ENCODE data around the gene CARD9.

The CARD9 gene

GRCh38 chr9:136353757-136354488 lies 19.5 kb downstream of the CARD9 start:
- no peaks in the 10 kb centered on the region for H3K4me1 ChIP-seq (ENCODE audit: control insufficient read depth, insufficient read depth, low read length)
- peaks cover 0 to 26% of the 10 kb centered on the region in 2 experiments; a peak in 1 of 3 replicates for H3K36me3 ChIP-seq (ENCODE audit: control insufficient read depth in 2 of 2, insufficient read depth in 1 of 2, low read length in 2 of 2)
- H3K27ac ChIP-seq (ENCODE audit: extremely low read depth, low read depth, low read length) = no peak overlapping the region
- ChIA-PET CTCF (no interaction called here), POLR2A (interaction anchor here (0.6 to 1.9 kb wide), 5 partner anchors 8 to 862 kb away, joined by 3 to 18 read pairs (median 3); partner anchors contain the start of gene DNLZ)
- H3K9me3 ChIP-seq (ENCODE audit: control insufficient read depth, insufficient read depth, low read depth, low read length) = no peaks in the 10 kb centered on the region
- no peak overlapping the region for H3K4me3 ChIP-seq (ENCODE audit: low read depth, low read length)
- no peak for TF ChIP-seq SCRT2 (tag by site-specific recombination; IDR thresholded peaks at IDR 0.05)
- no peak for TF ChIP-seq ZNF768 (tag by site-specific recombination; IDR thresholded peaks at IDR 0.05)
- no peak for TF ChIP-seq ZNF404 (tag by site-specific recombination; IDR thresholded peaks at IDR 0.05)
- no peak for TF ChIP-seq ZNF473 (tag by site-specific recombination; IDR thresholded peaks at IDR 0.05)
- TF ChIP-seq ZBTB17 (tag by site-specific recombination; IDR thresholded peaks at IDR 0.05) = no peak
- no peak for TF ChIP-seq ZNF132 (tag by site-specific recombination; IDR thresholded peaks at IDR 0.05; ENCODE audit: borderline replicate concordance)
- no peak for TF ChIP-seq ZNF324 (tag by site-specific recombination; IDR thresholded peaks at IDR 0.05)
- TF ChIP-seq ZNF302 (tag by site-specific recombination; IDR thresholded peaks at IDR 0.05; ENCODE audit: low read depth) = no peak
- no peak for TF ChIP-seq ZNF16 (tag by site-specific recombination; IDR thresholded peaks at IDR 0.05; ENCODE audit: low read depth)
- 0 out of 2 replicates have a peak, but pooled peaks have one; percentile 5 for TF ChIP-seq EGR2 (tag by site-specific recombination; IDR thresholded peaks at IDR 0.05; ENCODE audit: low read depth)
- no peak for TF ChIP-seq ZNF747 (tag by site-specific recombination; IDR thresholded peaks at IDR 0.05)
- TF ChIP-seq ZNF140 (tag by site-specific recombination; IDR thresholded peaks at IDR 0.05) = no peak
- TF ChIP-seq ZBTB26 (tag by site-specific recombination; optimal IDR thresholded peaks at IDR 0.05) = peak; percentile 7
- TF ChIP-seq ZNF426 (tag by site-specific recombination; IDR thresholded peaks at IDR 0.05) = no peak
- no peak for TF ChIP-seq HOXD13 (CRISPR knock-in tag; IDR thresholded peaks at IDR 0.05; ENCODE audit: borderline replicate concordance)
- 0 out of 2 replicates have a peak, but pooled peaks have one; percentile 21 for TF ChIP-seq ZBTB6 (tag by site-specific recombination; IDR thresholded peaks at IDR 0.05)
- TF ChIP-seq GLIS1 (tag by site-specific recombination; IDR thresholded peaks at IDR 0.05) = peak; percentile 72
- no peak; the same call in 1 of the 2 replicates for TF ChIP-seq BCL11A (tag by site-specific recombination; IDR thresholded peaks at IDR 0.05; ENCODE audit: low read depth)
- TF ChIP-seq ZNF184 (tag by site-specific recombination; IDR thresholded peaks at IDR 0.05) = no peak
- TF ChIP-seq GLI4 (tag by site-specific recombination; IDR thresholded peaks at IDR 0.05) = no peak
- TF ChIP-seq ZFHX2 (tag by site-specific recombination; conservative IDR thresholded peaks at IDR 0.05) = peak; percentile 51; the same call in 1 of the 2 replicates
- TF ChIP-seq ZSCAN23 (tag by site-specific recombination; IDR thresholded peaks at IDR 0.05) = no peak
- no peak for TF ChIP-seq ZNF18 (tag by site-specific recombination; IDR thresholded peaks at IDR 0.05)
- no peak for TF ChIP-seq ZNF211 (tag by site-specific recombination; IDR thresholded peaks at IDR 0.05; ENCODE audit: low read depth)
- no peak for TF ChIP-seq ZNF266 (tag by site-specific recombination; IDR thresholded peaks at IDR 0.05; ENCODE audit: low read depth)
- no peak for TF ChIP-seq ZNF571 (tag by site-specific recombination; IDR thresholded peaks at IDR 0.05)
- TF ChIP-seq ZBTB10 (tag by site-specific recombination; IDR thresholded peaks at IDR 0.05) = no peak
- TF ChIP-seq ZNF133 (tag by site-specific recombination; IDR thresholded peaks at IDR 0.05) = no peak
- no peak for TF ChIP-seq PRDM10 (tag by site-specific recombination; IDR thresholded peaks at IDR 0.05)

Measured in HEK293 (cell line).